Upper lobe of right lung (tissue), 1 donor: ENCODE data around the gene WDR47. TPM values are rescaled to one million over a fixed set of nuclear protein-coding genes. Genes with fewer than 3 reads are reported as not detected.
"Not testable (repeated sequence)": the region's sequence is repeated elsewhere in the genome, so short reads cannot be mapped to it uniquely, and the experiment has no call there.

Source experiments
- ATAC-seq: fragments of 200-7000 bp; cut with Tn5 transposase; one replicate; pipeline ENCODE4 v1.9.1; 2020; ENCODE audit warnings: mild to moderate bottlenecking, moderate library complexity
- DNase-seq: peaks from one replicate; pipeline ENCODE4 v3.0.0-alpha.2; 2020
- H3K27ac ChIP-seq: fragments of 200-600 bp; one replicate; pipeline ENCODE4 v1.8.0; 2022
- H3K27me3 ChIP-seq: fragments of 200-600 bp; one replicate; pipeline ENCODE4 v1.8.0; 2022; ENCODE audit warnings: mild to moderate bottlenecking
- H3K36me3 ChIP-seq: fragments of 200-600 bp; one replicate; pipeline ENCODE4 v1.8.0; 2022
- H3K4me1 ChIP-seq: fragments of 200-600 bp; one replicate; pipeline ENCODE4 v1.8.0; 2022
- H3K4me3 ChIP-seq: fragments of 200-600 bp; one replicate; pipeline ENCODE4 v1.8.0; 2022; ENCODE audit warnings: mild to moderate bottlenecking
- H3K9me3 ChIP-seq: fragments of 200-600 bp; one replicate; pipeline ENCODE4 v1.8.0; 2022
- CTCF ChIP-seq: fragments of 200-600 bp; IDR thresholded peaks from one replicate; pipeline ENCODE4 v1.8.0; 2022; ENCODE audit warnings: antibody characterized with exemption
- intact Hi-C: fragments of 100-400 bp; cut with DNase I; formaldehyde crosslinking; loops from one replicate; pipeline ENCODE4 v1.11.0; 2022
- total RNA-seq: library from RNA; stranded (reverse); fragmentation: NEBNext Ultra II Directional; extraction: Animal tissue kit (Norgen Biotek cat#: 25700); gene quantifications from one replicate; pipeline ENCODE4 v1.2.1, GENCODE V29; 2021
- donor health status: DM: no; HTN: yes; CAD: no; lungs with severe emphysema.

WDR47 gene
- total RNA-seq, 1 donor from 2014 or later, result 14.7 TPM

DNA sequence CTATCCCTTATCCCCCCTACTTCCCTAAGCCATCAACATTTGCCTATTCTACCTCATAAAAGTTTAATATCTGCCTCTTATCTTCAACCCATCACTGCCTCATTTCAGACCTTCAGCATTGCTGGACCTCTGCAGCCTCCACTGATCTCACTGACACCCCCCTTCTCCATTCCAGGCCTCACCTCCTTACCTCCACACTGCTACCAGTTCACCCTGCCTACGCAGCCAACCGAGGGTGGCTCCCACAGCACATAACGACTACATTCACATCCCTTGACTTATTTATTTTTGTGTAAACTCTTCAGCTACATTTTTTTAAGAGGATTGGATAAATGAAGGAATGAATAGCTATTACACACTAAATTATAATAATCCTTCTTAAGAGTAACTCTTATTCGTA, 92.9 kb downstream of the WDR47 start:
- DNase-seq, result no peak
- intact Hi-C loops, result no loop called here
- no peak for TF ChIP-seq CTCF
- Histone ChIP-seq H3K27ac (no peak overlapping the region), H3K4me1 (peaks cover 7% of the 10 kb centered on the region), H3K9me3 (no peaks in the 10 kb centered on the region), H3K36me3 (peaks cover 25% of the 10 kb centered on the region), H3K27me3 (no peaks in the 10 kb centered on the region), H3K4me3 (no peak overlapping the region)
- no peak for ATAC-seq

DNA sequence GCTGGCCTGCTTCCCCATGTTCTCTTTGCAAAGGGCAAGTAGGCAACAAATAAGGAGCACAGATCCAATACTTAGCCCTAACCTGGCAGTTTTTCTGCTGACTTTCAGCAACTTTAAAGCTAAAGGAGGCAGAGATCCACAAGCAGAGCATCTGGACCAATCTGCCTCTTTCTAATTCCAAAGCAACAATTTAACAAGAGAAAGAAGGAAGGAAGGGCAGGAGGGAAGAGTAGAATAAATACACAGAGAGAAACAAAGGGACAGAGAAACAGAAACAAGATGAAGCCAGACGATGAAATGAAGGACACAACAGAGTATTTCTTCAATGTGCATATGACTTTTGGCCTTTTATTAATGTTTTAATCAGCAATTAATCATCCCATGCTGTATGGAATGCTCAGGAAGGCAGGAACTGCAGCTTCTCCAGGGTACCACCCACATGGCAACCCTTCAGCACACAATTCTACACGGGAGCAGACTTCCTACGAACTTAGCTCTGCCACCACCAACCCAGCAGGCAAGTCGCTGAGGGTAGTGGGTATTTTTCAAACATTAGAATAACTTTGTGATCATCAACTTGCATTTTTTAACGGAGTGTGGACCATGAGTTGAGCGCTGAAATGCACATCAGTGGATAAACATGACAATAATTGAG, 93.9 kb downstream of the WDR47 start:
- no peak overlapping the region for H3K4me3 ChIP-seq
- no peak for DNase-seq
- no peak overlapping the region for H3K27ac ChIP-seq

GRCh38 chr1:108936170-108936569, 105.7 kb downstream of the WDR47 start:
- no peaks in the 10 kb centered on the region for H3K27me3 ChIP-seq
- DNase-seq (no peak), ATAC-seq (no peak)
- peaks cover 97% of the 10 kb centered on the region for H3K36me3 ChIP-seq
- no peaks in the 10 kb centered on the region for H3K9me3 ChIP-seq
- no peak overlapping the region for H3K4me3 ChIP-seq
- intact Hi-C loops, result no loop called here
- TF ChIP-seq CTCF, result no peak
- H3K4me1 ChIP-seq, result no peaks in the 10 kb centered on the region
- no peak overlapping the region for H3K27ac ChIP-seq

More for the DNA sequence above, 93.9 kb downstream of the WDR47 start:
- intact Hi-C loops, result no loop called here
- no peak for ATAC-seq
- Histone ChIP-seq H3K36me3 (peaks cover 36% of the 10 kb centered on the region), H3K4me1 (peaks cover 7% of the 10 kb centered on the region), H3K9me3 (no peaks in the 10 kb centered on the region), H3K27me3 (no peaks in the 10 kb centered on the region)
- no peak for TF ChIP-seq CTCF

GRCh38 chr1:108933944-108934343, 108.0 kb downstream of the WDR47 start:
- Histone ChIP-seq H3K36me3 (peaks cover 97% of the 10 kb centered on the region), H3K27me3 (no peaks in the 10 kb centered on the region), H3K4me3 (no peak overlapping the region), H3K9me3 (no peaks in the 10 kb centered on the region), H3K4me1 (no peaks in the 10 kb centered on the region), H3K27ac (no peak overlapping the region)
- DNase-seq, result no peak
- no peak for TF ChIP-seq CTCF
- ATAC-seq, result no peak
- intact Hi-C loops, result no loop called here

DNA sequence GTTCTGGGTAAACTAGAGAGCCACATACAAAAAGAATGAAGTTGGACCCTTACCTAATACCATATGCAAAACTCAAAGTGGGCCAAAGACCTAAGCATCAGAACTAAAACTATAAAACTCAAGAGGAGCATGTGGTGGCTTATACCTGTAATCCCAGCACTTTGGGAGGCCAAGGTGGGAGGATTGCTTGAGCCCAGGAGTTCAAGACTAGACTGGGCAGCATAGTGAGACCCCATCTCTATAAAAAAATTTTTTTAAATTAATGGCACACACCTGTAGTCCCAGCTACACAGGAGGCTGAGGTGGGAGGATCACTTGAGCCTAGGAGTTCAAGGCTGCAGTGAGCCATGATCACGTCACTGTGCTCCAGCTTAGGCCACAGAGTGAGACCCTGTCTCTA, 114.3 kb downstream of the WDR47 start:
- H3K27me3 ChIP-seq, H3K9me3 ChIP-seq, H3K27ac ChIP-seq, H3K4me3 ChIP-seq, H3K4me1 ChIP-seq, DNase-seq, intact Hi-C loops, ATAC-seq: not testable (repeated sequence)
- peaks cover 99% of the 10 kb centered on the region for H3K36me3 ChIP-seq

DNA sequence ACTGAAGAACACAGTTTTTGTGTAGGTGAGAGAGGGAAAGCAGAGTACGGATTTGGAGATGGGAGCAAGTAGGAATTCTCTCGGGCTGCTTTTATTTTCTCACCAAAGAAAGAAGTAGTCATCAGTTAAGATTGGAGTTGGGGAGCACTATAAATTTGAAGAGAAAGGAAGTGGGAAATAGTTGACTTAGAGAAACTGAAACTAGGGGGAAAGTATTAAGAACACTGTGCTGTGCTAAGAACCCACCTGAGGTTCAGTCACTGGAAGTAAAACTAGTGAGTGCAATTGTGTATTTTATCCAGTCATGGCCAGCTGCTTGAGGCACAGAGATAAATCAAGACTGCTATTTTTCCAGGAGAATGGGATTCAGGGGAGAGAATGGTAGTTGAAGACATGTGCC, 116.0 kb downstream of the WDR47 start:
- Histone ChIP-seq H3K36me3 (peaks cover 84% of the 10 kb centered on the region), H3K4me3 (no peak overlapping the region), H3K27ac (no peak overlapping the region), H3K9me3 (no peaks in the 10 kb centered on the region), H3K27me3 (no peaks in the 10 kb centered on the region), H3K4me1 (no peaks in the 10 kb centered on the region)
- intact Hi-C loops, result no loop called here
- ATAC-seq (no peak), DNase-seq (no peak)
- TF ChIP-seq CTCF, result no peak

Other genes with a start within 250 kb of the WDR47 start
- 0.67 TPM for gene AKNAD1, start 185.0 kb downstream of the WDR47 start, total RNA-seq
- gene GPSM2, start 165.1 kb downstream of the WDR47 start, total RNA-seq, result 17.2 TPM
- 35.1 TPM for gene CLCC1, start 78.6 kb downstream of the WDR47 start, total RNA-seq
- gene TAF13, start 33.9 kb upstream of the WDR47 start, total RNA-seq, result 41.1 TPM
- gene TMEM167B, start 48.7 kb upstream of the WDR47 start, total RNA-seq, result 49.7 TPM
- gene ELAPOR1, start 72.0 kb upstream of the WDR47 start, total RNA-seq, result 5.6 TPM
- gene SARS1, start 171.8 kb upstream of the WDR47 start, total RNA-seq, result 194 TPM
- gene CELSR2, start 207.4 kb upstream of the WDR47 start, total RNA-seq, result 7.4 TPM
- gene PSRC1, start 241.0 kb upstream of the WDR47 start, total RNA-seq, result 2.9 TPM